ENCODE data around the gene CEP85L. TPM values are rescaled to one million over a fixed set of nuclear protein-coding genes. Genes with fewer than 3 reads are reported as not detected.

Gene CEP85L
- total and polyA plus RNA-seq, 2 of the 4 experiments (the other 2 are of a cell fraction): 2.3 to 25.6 TPM

- no peak overlapping the region for H2BK15ac ChIP-seq (ENCODE audit: low read depth, low read length)
- no peak overlapping the region for H3K4ac ChIP-seq (ENCODE audit: low read depth, low read length)
- H2AFZ ChIP-seq (replicated peaks; ENCODE audit: low read length, poor library complexity): no peak overlapping the region
- H2BK5ac ChIP-seq (ENCODE audit: low read depth, low read length, poor library complexity, severe bottlenecking): no peak overlapping the region
- no peaks in the 10 kb centered on the region for H3K9me1 ChIP-seq (ENCODE audit: insufficient read depth, low read length)
- no peaks in the 10 kb centered on the region for H3K27me3 ChIP-seq (ENCODE audit: control insufficient read depth, insufficient read depth, low read length)
- H2AK9ac ChIP-seq (replicated peaks; ENCODE audit: low read depth, low read length, poor library complexity): no peak overlapping the region
- no peak overlapping the region for H4K5ac ChIP-seq (ENCODE audit: low read depth, low read length)
- no peak overlapping the region for H2BK20ac ChIP-seq (ENCODE audit: low read depth, low read length)
- no peaks in the 10 kb centered on the region for H4K20me1 ChIP-seq (ENCODE audit: insufficient read depth, low read length)
- no peak overlapping the region for H2AK5ac ChIP-seq (ENCODE audit: low read depth, low read length)
- intact Hi-C loops (cut with micrococcal nuclease): no loop called here
- H4K8ac ChIP-seq (ENCODE audit: low read depth in 2 of 2, low read length in 2 of 2): no peak overlapping the region
- H2BK120ac ChIP-seq (ENCODE audit: low read depth, low read length): no peak overlapping the region
- ATAC-seq (ENCODE audit: low read depth): no peak; the same call in 1 of the 2 replicates
- no peaks in the 10 kb centered on the region for H3K79me1 ChIP-seq (ENCODE audit: low read depth in 1 of 2, low read length in 2 of 2)
- TF ChIP-seq USF2 (IDR thresholded peaks at IDR 0.05; ENCODE audit: low read depth, low read length) (no peak), RFX5 (IDR thresholded peaks at IDR 0.05; ENCODE audit: low read depth, low read length) (no peak), MAZ (IDR thresholded peaks at IDR 0.05; ENCODE audit: borderline replicate concordance, low read depth, low read length) (no peak), CEBPB (IDR thresholded peaks at IDR 0.05; ENCODE audit: low read depth, low read length) (no peak), RAD21 (IDR thresholded peaks at IDR 0.05; ENCODE audit: low read length) (no peak), RCOR1 (IDR thresholded peaks at IDR 0.05; ENCODE audit: insufficient replicate concordance, low read length) (no peak), CTCF (conservative IDR thresholded peaks at IDR 0.05; ENCODE audit: low read depth, low read length) (no peak), BHLHE40 (IDR thresholded peaks at IDR 0.05; ENCODE audit: low read depth, low read length) (no peak), MXI1 (IDR thresholded peaks at IDR 0.05; ENCODE audit: borderline replicate concordance, low read depth, low read length) (no peak), SMC3 (IDR thresholded peaks at IDR 0.05; ENCODE audit: low read depth, low read length) (no peak), POLR2A (IDR thresholded peaks at IDR 0.05; ENCODE audit: low read depth, low read length) (no peak), CHD1 (IDR thresholded peaks at IDR 0.05; ENCODE audit: low read depth, low read length) (no peak), FOS (IDR thresholded peaks at IDR 0.05; ENCODE audit: low read depth, low read length) (no peak)
- TF ChIP-seq, protein P1, sequence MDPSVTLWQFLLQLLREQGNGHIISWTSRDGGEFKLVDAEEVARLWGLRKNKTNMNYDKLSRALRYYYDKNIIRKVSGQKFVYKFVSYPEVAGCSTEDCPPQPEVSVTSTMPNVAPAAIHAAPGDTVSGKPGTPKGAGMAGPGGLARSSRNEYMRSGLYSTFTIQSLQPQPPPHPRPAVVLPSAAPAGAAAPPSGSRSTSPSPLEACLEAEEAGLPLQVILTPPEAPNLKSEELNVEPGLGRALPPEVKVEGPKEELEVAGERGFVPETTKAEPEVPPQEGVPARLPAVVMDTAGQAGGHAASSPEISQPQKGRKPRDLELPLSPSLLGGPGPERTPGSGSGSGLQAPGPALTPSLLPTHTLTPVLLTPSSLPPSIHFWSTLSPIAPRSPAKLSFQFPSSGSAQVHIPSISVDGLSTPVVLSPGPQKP (IDR thresholded peaks at IDR 0.05; ENCODE audit: borderline replicate concordance, low read depth, low read length): no peak
- in situ Hi-C loops (cut with MboI; ENCODE audit: low sequenced_read_pairs): no loop called here
- DNase-seq: no peak
- peaks cover 8% of the 10 kb centered on the region for H3K4me1 ChIP-seq (ENCODE audit: control insufficient read depth, insufficient read depth, low read length)
- ChIA-PET POLR2A (ENCODE audit: unreplicated experiment) (interaction anchor here (0.6 kb wide), 1 partner anchor 501 kb away, joined by 3 read pairs; no protein-coding TSS in a partner anchor), CTCF (interaction anchor here (0.6 kb wide), 1 partner anchor 31 kb away, joined by 3 read pairs; no protein-coding TSS in a partner anchor)
- BruUV-seq (replicated peaks): no TSS peak
- peaks cover 5% of the 10 kb centered on the region for H3K36me3 ChIP-seq (ENCODE audit: control insufficient read depth, insufficient read depth, low read length)
- H3K18ac ChIP-seq (ENCODE audit: low read depth, low read length): peak overlapping the region; percentile 52; the same call in 1 of the 2 replicates
- no peak overlapping the region for H3K9ac ChIP-seq (ENCODE audit: low read depth, low read length)
- no peak overlapping the region for H3K23ac ChIP-seq (ENCODE audit: low read depth, low read length)
- peak overlapping the region; percentile 35; the same call in 1 of the 2 replicates for H3K27ac ChIP-seq (ENCODE audit: insufficient read depth, low read length)
- H4K91ac ChIP-seq (ENCODE audit: insufficient read depth, low read depth, low read length): no peak overlapping the region
- no peak overlapping the region for H3K56ac ChIP-seq (ENCODE audit: extremely low read depth, insufficient read depth, low read length)
- no peak overlapping the region for H3K4me2 ChIP-seq (ENCODE audit: low read depth, low read length)
- H3K9me3 ChIP-seq (ENCODE audit: control insufficient read depth, insufficient read depth, low read length): no peaks in the 10 kb centered on the region
- H3K14ac ChIP-seq (replicated peaks; ENCODE audit: low read depth, low read length): no peak overlapping the region
- no peak overlapping the region for H3K4me3 ChIP-seq (ENCODE audit: insufficient read depth, low read depth, low read length)
- dilution Hi-C loops (cut with HindIII; ENCODE audit: low sequenced_read_pairs, unreplicated experiment): no loop called here
These were observed 178.1 kb downstream of the CEP85L start for GRCh38 chr6:118473266-118473665.
